Measurements from ENCODE around the gene RPS21.
"Not testable (repeated sequence)": the region's sequence is repeated elsewhere in the genome, so short reads cannot be mapped to it uniquely, and the experiment has no call there.

Gene RPS21

DNA sequence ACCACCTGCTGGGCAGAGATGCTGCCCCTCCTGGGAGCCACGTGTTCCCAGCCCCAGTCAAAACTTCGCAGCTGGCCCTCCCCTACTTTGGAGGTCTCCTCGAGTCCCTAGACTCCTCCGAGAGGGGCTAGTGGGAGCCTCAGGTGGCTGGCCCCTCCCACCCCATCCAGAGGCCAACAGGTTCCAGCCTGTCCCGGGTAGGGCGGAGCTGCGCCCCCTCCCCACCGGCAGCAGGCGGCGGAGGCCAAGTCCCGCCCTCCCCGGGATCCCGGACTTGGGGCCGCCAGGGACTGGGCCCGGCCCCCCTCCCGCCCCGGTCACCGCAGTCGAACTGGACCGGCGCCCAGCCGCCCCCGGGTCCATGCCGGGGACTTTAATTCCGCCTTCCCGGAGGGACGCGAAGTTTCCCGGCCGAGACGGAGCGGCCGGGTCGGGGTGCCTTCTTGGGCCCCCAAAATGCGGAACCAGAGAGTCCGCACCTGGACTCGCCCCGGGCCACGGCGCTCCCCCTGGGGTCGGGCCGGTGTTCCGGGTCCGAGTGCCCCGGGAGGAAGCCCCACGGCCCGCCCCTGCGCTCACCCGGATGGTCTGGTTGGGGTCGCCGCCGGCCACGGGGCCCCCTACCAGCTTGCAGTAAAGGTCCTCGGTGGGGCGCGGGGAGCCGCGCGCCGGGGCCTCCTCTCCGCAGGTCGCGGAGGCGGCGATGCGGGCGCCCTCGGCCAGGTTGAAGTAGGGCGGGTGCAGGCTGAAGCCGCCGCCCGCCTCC is 20.4 kb upstream of the RPS21 start:
- no peak for DNase-seq

DNA sequence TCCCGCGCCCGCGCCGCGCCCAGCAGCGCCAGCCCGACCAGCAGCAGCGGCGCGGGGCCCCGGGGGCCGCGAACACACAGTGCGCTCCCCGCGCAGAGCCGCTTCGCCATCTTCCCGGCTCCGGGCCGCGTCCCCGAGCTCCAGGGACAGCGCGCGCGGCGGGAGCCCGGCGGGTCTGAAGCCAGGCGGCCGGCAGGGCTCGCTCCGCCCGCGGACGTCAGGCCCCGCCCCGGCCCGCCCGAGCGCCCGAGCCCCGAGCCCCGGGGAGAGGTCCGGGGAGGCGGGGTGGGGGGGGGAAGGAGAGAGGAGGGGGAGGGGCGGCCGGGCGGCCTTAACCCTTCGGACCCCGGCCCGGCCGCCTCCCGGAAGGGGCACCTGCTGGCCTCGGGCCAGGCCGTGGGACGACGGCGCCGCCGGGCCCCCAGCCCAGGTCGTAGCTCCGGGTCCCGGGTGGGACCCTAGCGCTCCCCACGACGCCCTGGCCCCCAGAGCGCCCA is 19.7 kb upstream of the RPS21 start, which contains the start of gene LAMA5:
TSS of gene LAMA5 (minus strand) at position 177 of the 497 bp plus-strand sequence. CDS start at position 110, 67 bp downstream.
- DNase-seq, result peak; percentile 26

DNA sequence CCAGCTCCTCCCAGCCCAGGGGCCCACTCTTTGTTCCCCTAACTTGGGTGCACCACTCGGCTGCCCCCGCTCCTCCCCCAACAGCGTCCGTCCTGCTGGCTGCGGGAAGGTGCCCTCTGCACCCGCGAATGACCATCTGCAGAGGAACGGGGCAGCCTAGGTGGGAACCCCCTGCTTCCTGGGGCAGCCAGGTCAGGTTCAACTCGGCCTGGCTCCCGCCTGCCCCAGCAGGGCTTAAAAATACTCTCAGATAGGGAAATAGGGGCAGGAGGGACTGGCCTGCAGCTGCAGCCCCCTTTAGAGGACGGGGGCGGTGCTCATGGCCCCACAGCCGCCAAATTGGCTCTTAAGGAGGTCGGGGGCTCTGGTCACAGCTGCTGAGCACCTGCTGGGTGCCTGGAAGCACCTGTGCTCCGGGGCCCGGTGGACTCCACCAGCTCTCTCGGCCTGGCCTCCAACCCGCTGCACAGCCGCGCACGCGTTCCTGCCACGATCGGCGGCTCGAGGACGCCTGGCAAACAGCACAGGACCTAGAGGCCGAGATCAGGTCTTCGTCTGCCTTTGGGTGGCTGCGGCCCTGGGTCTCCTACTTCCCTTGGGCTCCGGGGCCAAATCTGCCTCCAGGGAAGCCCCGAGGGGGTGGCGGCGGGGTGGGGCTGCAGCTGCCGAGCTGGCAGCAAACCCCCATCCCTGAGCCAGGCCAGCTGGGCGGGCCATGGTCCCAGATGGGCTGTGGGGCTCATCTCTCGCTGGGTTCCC is 19.1 kb upstream of the RPS21 start:
- peak; percentile 38 for DNase-seq

DNA sequence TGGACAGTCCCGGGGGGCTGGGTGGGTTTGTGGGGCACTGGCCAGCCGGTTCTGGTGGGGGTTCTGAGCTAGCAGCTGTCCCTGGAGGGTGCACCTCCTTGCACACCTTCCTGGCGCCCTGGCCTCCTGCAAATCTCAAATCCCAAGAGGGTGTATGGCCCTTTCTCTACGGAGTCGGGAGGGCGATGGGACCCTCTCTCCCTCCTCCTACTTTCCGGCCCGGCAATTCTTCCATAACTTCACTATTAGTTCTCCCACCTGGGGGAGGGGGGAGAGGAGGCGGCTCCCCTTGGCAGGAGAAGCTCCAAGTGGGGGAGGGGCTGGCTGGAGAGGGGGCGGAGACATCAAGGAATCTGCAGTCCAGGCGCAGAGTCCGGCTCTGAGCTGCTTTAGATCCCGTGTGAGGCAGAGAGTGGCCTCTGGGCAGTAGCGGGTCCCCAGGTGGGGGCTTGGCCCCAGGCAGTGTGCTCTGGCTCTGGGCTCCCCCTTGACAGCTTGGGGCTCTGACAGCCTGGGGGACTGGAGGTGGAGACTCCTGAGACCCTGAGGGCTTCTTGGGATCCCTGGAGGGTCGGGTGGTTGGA is 18.4 kb upstream of the RPS21 start:
- no peak for DNase-seq

DNA sequence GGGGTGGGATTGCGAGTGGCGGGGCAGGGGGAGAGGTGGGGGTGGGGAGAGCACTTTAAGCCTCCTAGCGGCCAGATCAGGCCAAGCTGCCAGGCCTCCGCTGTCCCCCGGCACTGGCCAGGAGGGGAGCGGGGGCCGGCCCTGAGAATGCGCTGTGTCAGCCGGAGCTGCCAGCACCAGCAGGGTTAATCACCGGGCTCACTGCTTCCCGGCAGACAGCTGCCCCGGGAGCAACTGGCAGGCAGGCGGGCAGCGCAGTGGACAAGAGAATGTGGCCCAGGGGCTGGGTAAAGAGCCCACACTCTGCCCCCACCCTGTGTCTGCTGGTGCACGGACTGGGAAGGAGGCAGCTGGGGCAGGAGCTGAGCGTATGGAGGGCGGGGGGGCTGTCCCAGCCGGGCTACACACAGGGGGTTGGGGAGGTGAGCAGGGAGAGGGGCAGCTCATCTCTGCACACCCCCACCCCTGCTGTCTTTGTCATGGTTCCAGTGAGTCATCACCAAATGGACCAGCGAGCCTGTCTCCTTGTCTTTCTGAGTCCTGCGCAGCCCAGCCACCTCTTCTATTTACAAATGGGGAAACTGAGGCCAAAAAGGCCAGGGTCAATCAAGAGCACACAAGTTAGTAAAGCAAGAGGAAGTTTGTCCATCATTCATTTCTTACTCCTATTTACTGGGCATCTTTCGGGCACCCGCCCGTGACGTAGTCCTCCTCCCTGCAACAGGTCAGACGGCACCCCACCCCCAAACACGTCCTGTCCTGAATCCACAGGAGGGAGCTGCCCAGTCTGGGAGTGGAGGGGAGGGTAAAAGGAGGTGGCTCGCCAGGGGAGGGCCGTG is 17.7 kb upstream of the RPS21 start:
- no peak for DNase-seq

DNA sequence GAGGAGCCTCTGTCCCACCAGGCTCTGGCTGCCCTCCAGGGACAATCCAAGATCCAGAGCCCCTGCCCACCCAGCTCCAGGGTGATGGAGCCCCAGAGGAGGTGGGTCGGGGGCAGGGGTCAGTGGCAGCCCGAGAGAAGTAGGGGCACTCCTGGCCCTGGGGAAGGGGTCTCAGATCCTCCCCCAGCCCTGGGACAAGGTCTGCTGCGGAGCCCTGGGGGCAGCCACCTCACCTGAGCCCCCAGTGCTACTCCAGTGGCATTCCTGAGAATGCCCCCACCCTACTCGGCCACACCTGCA is 17.1 kb upstream of the RPS21 start:
- DNase-seq, result no peak

DNA sequence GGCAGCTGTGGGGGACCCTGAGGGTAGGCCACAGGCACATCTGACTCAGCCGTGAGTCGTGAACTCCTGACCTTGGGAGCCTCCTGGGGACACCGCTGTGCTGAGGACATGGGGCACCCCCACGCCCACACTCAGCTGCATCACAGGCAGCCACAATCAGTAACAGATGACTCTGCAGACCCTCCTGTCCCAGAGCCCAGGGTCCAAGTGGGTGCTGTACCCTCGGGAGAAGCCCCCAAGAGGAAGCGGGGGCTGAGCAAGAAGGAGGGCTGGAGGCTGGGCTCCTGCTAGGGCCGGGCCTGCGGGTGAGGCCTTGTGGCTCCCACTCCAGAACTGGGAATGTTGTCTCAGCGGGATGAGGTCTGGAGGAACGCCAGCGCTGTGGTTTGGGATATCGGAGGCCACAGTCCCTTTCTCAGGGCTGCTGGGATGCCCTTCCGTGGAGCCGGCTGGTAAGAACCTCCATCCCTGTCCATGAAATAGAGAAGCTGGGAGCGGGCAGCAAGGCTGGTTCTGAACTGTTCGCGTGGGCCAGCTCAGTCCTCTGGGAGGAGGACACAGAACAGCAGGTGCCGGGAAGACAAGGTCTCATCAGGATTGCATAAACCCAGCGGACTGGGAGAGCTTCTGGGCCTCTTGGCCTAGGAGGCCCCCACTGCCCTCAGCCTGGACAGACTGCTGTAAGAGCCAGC is 16.6 kb upstream of the RPS21 start:
- no peak for DNase-seq

DNA sequence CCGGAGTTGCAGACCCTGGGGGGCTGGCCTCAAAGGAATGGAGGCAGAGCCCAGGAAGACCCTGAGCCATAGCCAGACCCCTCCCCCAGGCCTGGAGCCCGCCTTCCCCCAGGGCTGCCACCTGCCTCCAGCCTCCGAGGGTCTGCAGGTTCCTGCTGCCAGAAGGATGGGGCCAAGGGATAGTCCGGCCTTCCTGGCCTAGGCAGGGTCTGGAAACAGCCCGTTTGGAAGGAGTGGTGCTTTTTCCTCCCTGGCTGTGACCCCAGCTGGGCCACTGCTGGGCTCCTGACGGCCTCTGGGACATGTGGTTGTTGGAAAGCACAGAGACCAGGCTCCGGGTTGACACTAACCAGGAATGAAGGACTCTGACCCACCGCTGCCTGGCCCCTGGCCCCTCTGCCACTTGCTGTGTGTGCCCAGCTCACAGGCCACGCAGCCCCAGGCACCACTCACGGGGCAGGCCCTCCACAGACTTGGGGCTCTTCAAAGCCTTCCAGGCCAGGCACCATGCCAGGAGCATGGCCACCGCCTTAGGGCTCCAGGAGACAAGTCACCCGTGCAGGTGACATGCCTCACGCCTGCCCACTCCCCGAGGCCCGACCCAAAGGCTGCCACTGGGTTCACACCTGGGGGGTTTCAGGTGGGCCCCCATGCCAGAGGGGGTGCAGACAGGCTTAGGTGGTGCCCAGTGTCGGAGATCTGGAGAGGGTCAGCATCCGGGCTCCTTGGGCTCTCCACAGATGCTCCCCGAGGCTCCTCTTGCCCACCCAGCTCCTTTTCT is 15.9 kb upstream of the RPS21 start:
- no peak for DNase-seq

DNA sequence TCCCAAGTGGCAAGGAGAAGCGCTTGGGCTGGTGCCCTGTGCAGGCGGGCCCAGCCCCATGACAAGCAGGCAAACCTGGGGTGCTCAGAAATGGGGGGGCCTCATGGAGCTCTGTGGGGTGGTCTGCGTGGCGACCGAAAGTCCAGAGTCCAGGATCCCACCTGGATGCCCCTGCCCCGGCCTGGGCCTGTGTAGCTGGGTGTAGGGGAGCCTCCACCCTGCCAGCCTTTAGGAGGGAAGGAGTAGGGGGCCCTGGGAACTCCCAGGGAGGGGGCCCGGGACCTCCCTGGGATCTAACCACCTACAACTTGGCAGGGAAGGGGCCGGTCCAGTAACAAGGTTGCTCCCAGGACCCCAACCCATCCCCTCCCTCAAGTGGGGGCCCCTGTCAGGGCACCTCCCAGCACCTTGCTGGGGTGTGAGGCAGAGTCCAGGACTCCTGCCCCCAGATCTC is 15.3 kb upstream of the RPS21 start:
- DNase-seq, result no peak

DNA sequence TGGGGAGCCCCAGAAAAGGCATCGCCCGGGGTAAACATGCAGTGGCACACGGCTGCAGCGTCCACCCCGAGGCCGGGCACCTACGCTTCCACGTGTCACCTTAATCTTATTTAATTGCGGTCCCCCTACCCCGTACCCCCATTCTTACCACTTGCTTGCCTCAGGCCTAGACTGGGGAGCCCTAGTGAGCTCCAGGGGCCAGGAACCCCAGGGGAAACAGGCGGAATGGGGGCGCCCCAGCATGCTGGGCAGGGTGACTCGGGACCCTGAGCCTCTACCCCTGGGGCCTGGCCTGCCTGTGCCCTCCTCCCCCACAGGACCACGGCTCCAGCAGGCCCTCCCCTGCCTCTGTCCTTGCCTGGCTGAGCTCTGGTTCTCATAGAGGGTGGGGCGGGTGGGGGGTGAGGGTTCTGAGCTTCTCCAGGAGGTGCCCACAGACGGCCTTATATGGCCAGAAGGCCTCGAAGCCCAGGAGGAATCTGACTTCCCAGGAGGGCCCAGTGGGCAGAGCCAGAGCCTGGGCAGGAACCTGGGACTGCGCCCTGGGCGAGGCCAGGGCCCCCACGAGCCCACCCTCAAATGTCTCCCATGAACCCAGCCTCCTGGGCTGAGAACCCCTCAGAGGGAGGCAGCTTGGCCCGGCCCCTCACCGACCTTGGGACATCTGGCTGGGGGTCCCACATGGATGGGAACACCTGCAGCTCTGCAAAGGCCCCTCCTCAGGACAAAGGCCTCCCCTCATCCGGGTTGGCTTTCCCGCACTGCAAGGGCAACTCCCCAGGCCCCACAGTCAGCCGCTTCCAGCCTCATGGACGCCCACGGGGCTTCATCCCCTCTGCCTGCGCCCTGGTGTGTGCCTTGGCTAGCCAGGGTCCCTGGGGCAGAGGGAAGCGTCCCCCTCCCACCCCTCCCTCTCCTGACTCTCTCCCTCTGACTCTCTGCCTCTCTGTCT is 14.6 kb upstream of the RPS21 start:
- DNase-seq, result no peak

DNA sequence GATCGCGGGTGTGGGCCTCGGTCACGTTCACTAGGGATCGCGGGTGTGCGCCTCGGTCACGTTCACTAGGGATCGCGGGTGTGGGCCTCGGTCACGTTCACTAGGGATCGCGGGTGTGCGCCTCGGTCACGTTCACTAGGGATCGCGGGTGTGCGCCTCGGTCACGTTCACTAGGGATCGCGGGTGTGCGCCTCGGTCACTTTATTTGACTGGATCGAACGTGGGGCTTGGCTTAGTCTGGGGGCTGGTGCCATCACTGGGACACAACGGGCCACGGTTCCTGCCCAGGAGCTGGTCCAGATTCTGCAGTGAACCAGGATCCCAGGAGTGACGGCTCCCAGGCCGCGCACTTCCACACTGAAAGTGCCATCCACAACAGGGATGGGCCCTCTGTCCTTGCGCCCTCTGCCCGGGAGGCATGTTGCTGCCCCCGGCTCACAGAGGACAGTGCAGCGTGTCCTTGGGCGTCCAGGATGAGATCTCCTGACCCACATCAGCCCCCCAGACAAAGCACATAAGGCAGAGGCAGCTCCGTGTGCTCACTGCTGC is 13.2 kb upstream of the RPS21 start:
- DNase-seq, result not testable (repeated sequence)

DNA sequence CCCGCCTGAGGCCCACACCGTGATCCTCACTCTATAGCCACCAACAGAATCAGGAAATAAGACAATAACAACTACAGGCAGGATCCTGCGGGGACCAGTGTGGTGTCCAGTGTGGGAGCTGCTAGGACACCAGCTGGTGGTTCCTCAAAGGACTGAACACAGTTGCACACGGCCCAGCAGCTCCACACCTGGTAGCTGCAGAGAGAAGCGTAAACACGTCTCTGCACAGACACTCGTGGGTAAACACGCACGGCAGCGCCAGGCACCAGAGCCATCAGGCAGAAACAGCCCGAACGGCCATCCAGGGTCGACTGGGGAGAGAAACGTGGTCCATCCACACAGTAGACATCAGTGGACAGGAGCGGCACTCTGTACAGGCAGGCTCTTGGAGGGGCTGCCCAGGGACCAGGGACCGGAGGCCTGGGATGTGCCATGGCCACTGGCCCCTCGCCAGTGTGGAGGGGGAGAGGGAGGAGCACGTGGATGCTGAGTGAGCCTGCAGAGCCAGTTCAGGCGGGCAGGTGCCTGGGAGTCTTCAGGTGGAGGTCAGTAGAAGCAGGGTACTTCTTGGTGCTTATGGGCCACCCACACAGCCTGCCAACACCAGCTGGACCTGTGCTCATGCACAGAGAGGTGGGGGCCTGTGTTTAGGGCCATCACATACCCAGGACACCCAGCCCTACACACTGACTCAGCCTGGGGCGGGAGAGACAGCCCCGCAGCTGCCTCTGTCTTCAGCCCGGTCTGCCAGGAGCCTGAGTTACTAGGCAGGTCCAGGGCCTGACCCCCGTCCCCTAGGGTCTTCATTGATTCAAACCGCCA is 12.4 kb upstream of the RPS21 start:
- no peak for DNase-seq

DNA sequence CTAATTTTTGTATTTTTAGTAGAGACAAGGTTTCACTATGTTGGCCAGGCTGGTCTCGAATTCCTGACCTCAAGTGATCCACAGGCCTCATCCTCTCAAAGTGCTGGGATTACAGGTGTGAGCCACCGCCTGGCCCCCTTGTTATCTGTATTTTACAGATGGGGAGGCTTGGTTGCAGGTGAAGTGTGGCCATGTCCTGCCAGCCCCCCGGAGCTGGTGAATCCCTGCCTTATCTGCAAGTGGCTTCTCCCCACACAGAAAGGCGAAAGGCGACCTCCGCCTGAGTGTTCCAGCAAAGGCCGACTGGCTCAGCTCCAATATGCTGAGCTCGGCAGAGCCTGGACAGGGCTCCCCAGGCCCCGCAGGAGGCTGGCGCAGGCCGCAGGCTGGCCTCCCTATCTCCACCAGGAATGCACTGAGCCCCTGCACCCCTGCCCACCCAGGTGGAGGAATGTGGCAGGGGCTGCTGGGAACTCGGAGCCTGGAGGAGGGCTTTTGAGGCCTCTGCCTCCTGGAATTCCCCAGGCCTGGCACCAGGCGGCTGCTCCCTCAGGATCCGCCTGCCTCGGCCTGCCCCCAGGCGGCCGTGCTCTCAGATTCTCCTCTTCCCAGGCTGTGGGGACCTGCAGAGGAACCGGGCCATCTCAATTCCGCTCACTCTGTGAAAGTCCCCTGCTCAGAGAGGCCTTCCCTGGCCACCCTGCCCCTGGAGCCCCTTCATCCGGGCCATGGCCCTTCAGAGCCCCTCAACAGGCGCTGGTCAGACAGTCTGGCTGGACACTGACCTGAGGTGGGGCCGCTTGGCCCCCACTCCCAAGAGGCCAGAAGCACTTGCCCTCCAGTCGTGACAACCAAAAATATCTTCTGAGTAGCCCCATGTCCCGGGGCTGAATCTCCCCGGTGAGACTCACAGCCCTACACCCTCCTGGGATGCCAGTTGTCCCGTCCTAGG is 10.5 kb upstream of the RPS21 start:
- no peak for DNase-seq

DNA sequence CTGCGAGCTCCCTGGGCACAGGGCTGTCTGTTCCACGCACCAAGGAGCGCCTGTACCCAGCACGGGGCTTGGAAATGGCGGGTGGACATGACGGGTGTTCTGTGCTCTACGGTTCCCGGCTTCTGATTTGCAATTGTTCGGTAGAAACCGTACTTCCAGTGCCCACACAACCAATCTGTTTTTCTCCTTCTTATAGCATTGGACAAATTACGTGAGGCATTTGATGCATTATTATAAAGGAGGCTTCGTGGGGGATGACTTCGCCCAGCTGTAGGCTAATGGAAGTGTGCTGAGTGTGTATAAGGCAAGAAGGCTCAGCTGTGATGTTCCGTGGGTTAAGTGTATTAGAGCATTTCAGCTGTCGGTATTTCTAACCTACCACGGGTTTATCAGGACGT is 9.8 kb upstream of the RPS21 start:
- DNase-seq, result no peak

DNA sequence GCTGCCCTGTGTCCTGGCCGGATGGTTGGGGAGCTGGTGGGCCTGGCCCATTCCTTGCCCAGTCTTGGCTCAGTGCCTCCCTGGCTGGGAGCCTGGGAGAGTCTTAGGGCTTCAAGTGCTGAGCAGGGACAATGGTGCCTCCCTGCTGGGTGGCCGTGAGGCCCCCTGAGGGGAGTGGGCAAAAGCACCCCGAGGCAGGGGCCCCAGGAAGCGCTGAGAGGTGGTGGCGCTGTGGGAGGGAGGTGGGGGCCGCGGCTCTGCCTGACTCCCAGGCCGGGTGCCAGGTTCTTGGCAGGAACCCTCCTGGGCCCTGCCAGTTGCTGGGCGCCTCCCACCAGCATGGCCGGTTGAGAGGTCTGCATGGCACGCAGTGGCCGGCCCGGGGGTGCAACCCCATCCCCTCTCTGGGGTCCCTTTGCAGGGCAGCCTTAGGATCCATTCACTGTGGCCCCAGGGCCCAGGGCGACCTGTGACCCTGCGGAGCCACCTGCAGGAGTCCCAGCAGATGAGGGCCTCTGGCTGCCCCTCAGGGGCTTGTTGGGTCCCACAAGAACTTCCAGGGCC is 9.2 kb upstream of the RPS21 start:
- no peak for DNase-seq

DNA sequence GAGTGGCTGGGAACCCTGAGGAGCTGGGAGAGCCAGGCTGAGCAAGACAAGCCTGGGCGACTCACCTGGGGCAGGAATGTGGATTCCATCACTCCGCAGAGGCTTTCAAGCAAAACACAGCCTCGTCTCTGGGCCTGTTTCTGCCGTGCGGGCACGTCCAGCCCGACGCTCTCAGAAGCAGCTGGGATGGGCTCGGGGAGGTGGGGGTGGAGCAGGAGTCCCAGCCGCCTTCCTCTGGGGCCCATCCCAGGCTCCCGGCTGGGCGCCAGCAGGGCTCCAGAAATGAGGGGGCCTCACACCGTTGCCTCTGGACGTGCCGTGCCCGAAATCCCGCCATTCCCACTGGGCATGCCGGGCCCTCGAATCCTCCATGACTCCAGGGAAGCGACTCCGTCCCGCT is 8.7 kb upstream of the RPS21 start:
- DNase-seq, result no peak

DNA sequence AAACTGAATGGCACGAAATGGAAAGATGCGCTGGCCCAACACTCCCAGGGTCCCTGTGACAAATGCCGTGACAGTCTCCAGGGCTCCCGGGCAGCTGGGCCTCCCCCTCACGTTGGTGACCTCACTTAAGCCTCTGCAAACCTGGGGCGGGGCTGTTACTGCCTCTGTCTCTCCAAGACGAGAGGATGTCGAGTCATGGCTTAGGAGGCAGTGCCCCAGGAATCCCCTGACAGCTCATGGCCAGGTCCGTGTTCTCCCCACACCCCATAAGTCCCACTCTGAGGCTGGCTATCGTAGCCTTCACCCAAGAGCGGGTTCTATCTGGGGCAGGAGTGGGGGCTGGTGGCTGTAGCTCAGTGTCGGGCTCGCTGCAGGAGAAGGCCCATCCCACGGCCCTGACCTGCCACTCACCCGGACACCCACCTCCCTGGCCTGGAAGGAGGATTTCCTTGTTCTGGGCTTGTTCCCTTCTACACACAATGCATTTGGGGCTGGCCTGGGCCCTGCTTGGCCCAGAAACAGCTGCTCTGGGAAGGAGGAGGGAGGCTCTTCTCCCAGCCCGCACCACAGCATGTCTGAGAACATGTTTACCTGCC is 5.6 kb upstream of the RPS21 start:
- DNase-seq, result peak; percentile 61

Data from hematopoietic multipotent progenitor cell treated with erythropoietin and hydrocortisone succinate and interleukin-3 and kit ligand, for 8 days (in vitro differentiated cells).